ENCODE data around the gene GULP1. TPM values are rescaled to one million over a fixed set of nuclear protein-coding genes. Genes with fewer than 3 reads are reported as not detected.
A peak's percentile ranks its signal among the peaks of the same experiment; 100 is the strongest.
"Not testable (repeated sequence)": the region's sequence is repeated elsewhere in the genome, so short reads cannot be mapped to it uniquely, and the experiment has no call there.

Gene GULP1, protein sequence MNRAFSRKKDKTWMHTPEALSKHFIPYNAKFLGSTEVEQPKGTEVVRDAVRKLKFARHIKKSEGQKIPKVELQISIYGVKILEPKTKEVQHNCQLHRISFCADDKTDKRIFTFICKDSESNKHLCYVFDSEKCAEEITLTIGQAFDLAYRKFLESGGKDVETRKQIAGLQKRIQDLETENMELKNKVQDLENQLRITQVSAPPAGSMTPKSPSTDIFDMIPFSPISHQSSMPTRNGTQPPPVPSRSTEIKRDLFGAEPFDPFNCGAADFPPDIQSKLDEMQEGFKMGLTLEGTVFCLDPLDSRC
- polyA plus RNA-seq (ENCODE audit: insufficient read length in 12 of 12) = 10 to 100 TPM in 11 of 12 donors, not detected in 1; 18.2 to 31.0 (median 22.6) TPM
- long read RNA-seq, donor 1, partial matches to known transcripts = 8 of 11 reads
- long read RNA-seq, donor 1, other reads (novel, unspliced or antisense) = 0 of 11 reads
- long read RNA-seq, donor 2, partial matches to known transcripts = 0 of 5 reads
- long read RNA-seq, donor 2, other reads (novel, unspliced or antisense) = 0 of 5 reads
- long read RNA-seq, donor 3, partial matches to known transcripts = 0 of 1 reads
- long read RNA-seq, donor 3, other reads (novel, unspliced or antisense) = 0 of 1 reads
- long read RNA-seq, donor 4 = 0 reads
- long read RNA-seq, donor 5, partial matches to known transcripts = 0 of 1 reads
- long read RNA-seq, donor 5, other reads (novel, unspliced or antisense) = 0 of 1 reads
- long read RNA-seq, donor 6 = 0 reads
- long read RNA-seq, donor 7, partial matches to known transcripts = 0 of 1 reads
- long read RNA-seq, donor 7, other reads (novel, unspliced or antisense) = 0 of 1 reads
- long read RNA-seq, donor 8, partial matches to known transcripts = 0 of 1 reads
- long read RNA-seq, donor 8, other reads (novel, unspliced or antisense) = 0 of 1 reads
- long read RNA-seq, donor 9, partial matches to known transcripts = 0 of 1 reads
- long read RNA-seq, donor 9, other reads (novel, unspliced or antisense) = 0 of 1 reads
- long read RNA-seq, donor 10, partial matches to known transcripts = 0 of 1 reads
- long read RNA-seq, donor 10, other reads (novel, unspliced or antisense) = 0 of 1 reads
- long read RNA-seq, donor 11, partial matches to known transcripts = 0 of 1 reads
- long read RNA-seq, donor 11, other reads (novel, unspliced or antisense) = 0 of 1 reads

GRCh38 chr2:188291617-188292347 is at the start of gene GULP1:
Gene GULP1 (plus strand): TSS chr2:188291874. CDS start chr2:188477703, 185,829 bp downstream.
- DNase-seq = peak; percentile 88

GRCh38 chr2:188243381-188243780 is 48.3 kb upstream of the GULP1 start:
- DNase-seq = no peak

- no peak for DNase-seq
These were observed 47.3 kb upstream of the GULP1 start for GRCh38 chr2:188244383-188244782.

DNA sequence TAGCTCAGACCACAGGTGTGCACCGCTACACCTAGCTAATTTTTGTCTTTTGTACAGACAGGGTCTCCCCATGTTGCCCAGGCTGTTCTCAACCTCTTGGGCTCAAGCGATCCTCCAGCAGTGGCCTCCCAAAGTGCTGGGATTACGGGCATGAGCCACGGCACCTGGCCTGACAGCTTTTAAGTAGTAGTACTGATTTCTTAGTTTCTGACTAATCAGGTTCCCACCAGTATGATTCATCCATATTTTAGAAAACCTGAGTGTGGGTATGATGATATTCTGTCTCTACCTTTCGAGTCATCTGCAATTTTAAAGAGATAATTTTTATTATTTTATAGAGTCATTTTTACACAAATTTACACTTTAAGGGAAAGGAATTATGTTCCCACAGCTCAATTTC is 46.4 kb upstream of the GULP1 start:
- no peak for DNase-seq

GRCh38 chr2:188248513-188248912 is 43.2 kb upstream of the GULP1 start:
- DNase-seq = no peak

GRCh38 chr2:188251034-188251433 is 40.6 kb upstream of the GULP1 start:
- DNase-seq = no peak

GRCh38 chr2:188256420-188256819 is 35.3 kb upstream of the GULP1 start:
- no peak for DNase-seq

DNA sequence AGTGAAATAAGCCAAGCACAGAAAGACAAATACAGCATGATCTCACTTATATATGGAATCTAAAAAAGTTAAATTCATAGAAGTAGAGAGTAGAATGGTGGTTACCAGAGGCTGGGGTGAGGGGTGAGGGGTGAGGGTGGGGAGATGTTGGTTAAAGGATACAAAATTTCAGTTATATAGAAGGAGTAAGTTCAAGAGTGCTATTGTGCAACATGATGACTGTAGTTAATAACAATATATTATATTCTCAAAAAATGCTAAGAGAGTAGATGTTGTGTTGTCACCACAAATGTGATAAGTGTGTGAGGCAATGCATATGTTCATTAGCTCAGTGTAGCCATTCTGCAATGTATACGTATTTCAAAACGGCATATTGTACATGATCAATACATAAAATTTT is 26.4 kb upstream of the GULP1 start:
- DNase-seq = no peak

DNA sequence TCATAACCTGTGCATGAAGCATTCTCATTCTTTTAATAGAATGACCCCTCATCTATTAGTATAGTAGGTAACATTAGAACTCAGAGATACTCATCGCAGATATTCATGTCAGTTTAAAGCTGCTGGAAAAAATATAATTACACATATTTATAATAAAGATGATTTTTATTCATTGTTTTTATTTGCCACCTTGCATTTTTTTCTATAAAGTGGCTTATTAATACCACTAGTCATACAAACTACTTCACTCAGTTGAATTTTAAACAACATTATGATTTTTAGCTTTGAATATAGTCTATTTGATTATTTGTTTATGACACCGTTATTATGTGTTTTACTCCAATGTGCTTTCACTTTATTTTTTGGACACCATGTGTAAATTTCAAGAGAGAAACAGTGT is 23.9 kb upstream of the GULP1 start:
- no peak for DNase-seq

- no peak for DNase-seq
These were observed 22.7 kb upstream of the GULP1 start for GRCh38 chr2:188269004-188269403.

- DNase-seq = no peak
These were observed 19.6 kb upstream of the GULP1 start for GRCh38 chr2:188272121-188272520.

- no peak for DNase-seq
These were observed 17.4 kb upstream of the GULP1 start for GRCh38 chr2:188274274-188274673.

DNA sequence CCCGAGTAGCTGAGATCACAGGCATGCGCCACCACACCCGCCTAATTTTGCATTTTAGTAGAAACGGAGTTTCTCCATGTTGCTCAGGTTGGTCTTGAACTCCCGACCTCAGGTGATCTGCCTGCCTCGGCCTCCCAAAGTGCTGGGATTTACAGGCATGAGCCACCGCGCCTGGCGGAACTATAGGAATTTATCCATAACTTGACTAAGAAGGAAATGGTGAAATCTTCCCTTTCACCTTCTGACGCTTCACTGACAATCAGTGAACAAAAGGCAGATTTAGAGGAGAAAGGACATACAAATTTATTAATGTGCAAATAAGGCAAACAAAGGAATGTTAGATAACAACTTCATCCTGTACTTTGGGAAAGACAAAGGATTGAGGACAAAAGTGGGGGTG is 15.4 kb upstream of the GULP1 start:
- DNase-seq = no peak

DNA sequence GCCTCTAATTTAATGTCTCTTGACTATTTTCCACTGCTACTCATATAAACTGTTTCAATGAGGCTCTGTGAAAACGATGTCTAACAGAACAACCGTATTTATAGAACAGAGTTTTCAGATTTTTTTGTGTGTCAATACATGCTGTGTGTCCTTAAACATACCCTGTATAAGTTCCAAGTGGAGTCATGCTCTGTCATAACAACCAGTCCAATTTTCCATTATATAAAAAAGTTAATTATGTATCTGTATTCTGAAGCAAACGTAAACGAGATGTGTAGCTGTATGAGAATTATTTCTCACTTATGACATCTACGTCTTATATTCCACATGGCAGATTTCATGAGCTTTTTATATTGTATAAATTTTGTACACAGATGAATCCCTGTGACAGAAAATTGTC is 13.9 kb upstream of the GULP1 start:
- no peak for DNase-seq

GRCh38 chr2:188278388-188279092 is 13.1 kb upstream of the GULP1 start:
- no peak for DNase-seq

DNA sequence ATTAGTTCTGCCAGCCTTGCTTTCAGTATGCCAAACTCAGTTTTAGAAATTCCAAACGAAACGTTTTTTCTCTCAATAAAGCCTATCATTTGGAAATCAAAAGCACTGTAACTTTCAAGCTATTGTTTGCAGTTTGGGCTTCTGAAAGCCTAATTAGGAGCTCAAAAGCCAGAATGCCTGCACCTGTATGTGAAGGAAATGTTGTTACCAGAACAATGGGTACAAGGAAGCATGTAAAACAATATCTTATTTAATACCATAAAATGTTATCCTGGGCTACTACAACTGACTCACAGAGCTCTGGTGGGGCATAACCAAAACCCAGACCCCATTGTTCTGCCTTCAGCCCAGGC is 12.6 kb upstream of the GULP1 start:
- DNase-seq = no peak

- DNase-seq = no peak
These were observed 10.9 kb upstream of the GULP1 start for GRCh38 chr2:188280811-188281222.

- DNase-seq = no peak
These were observed 8.8 kb upstream of the GULP1 start for GRCh38 chr2:188282907-188283306.

DNA sequence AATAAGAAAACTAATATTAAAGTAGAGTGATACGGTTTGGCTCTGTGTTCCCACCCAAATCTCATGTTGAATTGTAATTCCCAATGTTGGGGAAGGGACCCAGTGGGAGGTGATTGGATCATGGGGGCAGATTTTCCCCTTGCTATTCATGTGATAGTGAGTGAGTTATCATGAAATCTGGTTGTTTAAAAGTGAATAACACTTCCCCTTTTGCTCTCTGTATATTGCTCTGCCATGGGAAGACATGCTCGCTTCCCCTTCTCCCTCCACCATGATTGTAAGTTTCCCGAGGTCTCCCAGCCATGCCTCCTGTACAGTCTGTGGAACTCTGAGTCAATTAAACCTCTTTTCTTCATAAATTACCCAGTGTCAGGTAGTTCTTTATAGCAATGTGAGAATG is 7.4 kb upstream of the GULP1 start:
- not testable (repeated sequence) for DNase-seq

DNA sequence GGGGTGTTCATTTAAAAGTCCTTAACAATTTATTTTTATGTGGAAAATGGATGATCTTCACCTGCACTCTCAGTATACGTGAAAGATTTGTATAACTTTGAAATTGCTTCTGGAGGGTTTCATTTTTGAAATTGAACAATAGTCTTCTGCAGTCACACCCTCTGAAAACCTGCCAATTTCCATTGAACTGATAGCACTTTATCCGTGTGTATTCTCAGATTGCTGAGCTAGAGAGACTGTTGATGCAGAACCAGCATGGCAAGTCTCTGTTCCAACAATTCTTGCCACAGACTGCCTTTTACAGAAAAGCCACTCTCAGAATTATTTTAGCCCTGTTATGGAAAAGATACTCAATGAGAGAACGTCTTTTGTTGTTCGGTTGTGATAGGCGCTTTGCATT is 6.6 kb upstream of the GULP1 start:
- DNase-seq = no peak

GRCh38 chr2:188285774-188286173 is 5.9 kb upstream of the GULP1 start:
- DNase-seq = no peak
